Peyer's patch (tissue), 4 donors: ENCODE measurements around the gene GINS1. TPM values are rescaled to one million over a fixed set of nuclear protein-coding genes. Genes with fewer than 3 reads are reported as not detected.

ENCODE experiments used
- DNase-seq, 3 donors: peaks; one replicate each; pipeline ENCODE4 v3.0.0-alpha.2; 2017 to 2019
- H3K27ac ChIP-seq, 4 donors: fragments of 200-600 bp; sonication (generic); one replicate each; pipeline ENCODE4 v1.5.1; 2016 to 2019
- H3K27me3 ChIP-seq, 2 donors: fragments of 200-600 bp; sonication (generic); one replicate each; pipeline ENCODE4 v1.5.1; 2019
- H3K36me3 ChIP-seq, 3 donors: fragments of 200-600 bp; sonication (generic); one replicate each; pipeline ENCODE4 v1.5.1; 2016 to 2019
- H3K4me1 ChIP-seq, 4 donors: fragments of 200-600 bp; sonication (generic); one replicate each; pipeline ENCODE4 v1.5.1; 2016 to 2019
- H3K4me3 ChIP-seq, 4 donors: fragments of 200-600 bp; sonication (generic); 1 replicate in 3 of 4; 2 replicates in 1 of 4; pipeline ENCODE4 v1.5.1; 2016 to 2019; ENCODE audit warnings: mild to moderate bottlenecking in 1 of 4
- H3K9me3 ChIP-seq, 4 donors: fragments of 200-600 bp; sonication (generic); one replicate each; pipeline ENCODE4 v1.5.1; 2016 to 2019; ENCODE audit warnings: mild to moderate bottlenecking in 1 of 4
- CTCF ChIP-seq, 6 experiments: fragments of 450-650 bp in 4 of 6; fragments of 200-600 bp in 2 of 6; sonication (generic) in 1 of 6; IDR thresholded peaks; one replicate each; pipeline ENCODE4 v1.5.1; 2017 to 2019; ENCODE audit warnings: antibody characterized with exemption in 6 of 6, mild to moderate bottlenecking in 3 of 6, moderate library complexity in 1 of 6
- POLR2A ChIP-seq, 2 donors: fragments of 450-650 bp; IDR thresholded peaks; one replicate each; pipeline ENCODE4 v1.5.1; 2017; ENCODE audit warnings: antibody characterized with exemption in 2 of 2, mild to moderate bottlenecking in 2 of 2, moderate library complexity in 2 of 2
- total RNA-seq, 4 donors: library from RNA; depleted of rRNA; stranded (reverse); fragments of >200 nt; gene quantifications; one replicate each; pipeline ENCODE4 v1.1.0, GENCODE V29; 2016

Gene GINS1
- total RNA-seq, 4 donors from 2014 or later, result 0.53 to 14.0 (median 1.4) TPM

- Histone ChIP-seq H3K9me3 (no peaks in the 10 kb centered on the region), H3K27me3 (no peaks in the 10 kb centered on the region), H3K4me3 (no peak overlapping the region), H3K27ac (no peak overlapping the region), H3K4me1 (peaks cover 0 to 11% (median 0%) of the 10 kb centered on the region in 4 donors), H3K36me3 (no peaks in the 10 kb centered on the region)
- TF ChIP-seq POLR2A (IDR thresholded peaks at IDR 0.05) (no peak), CTCF (IDR thresholded peaks at IDR 0.05) (no peak)
- no peak for DNase-seq
Measured at GRCh38 chr20:25394276-25394675, 13.2 kb upstream of the GINS1 start.

GRCh38 chr20:25394996-25395395, 12.5 kb upstream of the GINS1 start:
- Histone ChIP-seq H3K27me3 (no peaks in the 10 kb centered on the region), H3K4me1 (peaks cover 0 to 11% (median 0%) of the 10 kb centered on the region in 4 donors), H3K4me3 (no peak overlapping the region), H3K36me3 (no peaks in the 10 kb centered on the region), H3K9me3 (no peaks in the 10 kb centered on the region), H3K27ac (no peak overlapping the region)
- TF ChIP-seq POLR2A (IDR thresholded peaks at IDR 0.05), result no peak
- no peak for TF ChIP-seq CTCF (IDR thresholded peaks at IDR 0.05)
- no peak for DNase-seq

GRCh38 chr20:25397096-25397495, 10.4 kb upstream of the GINS1 start:
- Histone ChIP-seq H3K27me3 (no peaks in the 10 kb centered on the region), H3K9me3 (peaks cover 0 to 6% (median 0%) of the 10 kb centered on the region in 4 donors), H3K4me3 (peak overlapping the region in 1 of 4 donors; percentile 19), H3K4me1 (peaks cover 0 to 11% (median 0%) of the 10 kb centered on the region in 4 donors), H3K36me3 (no peaks in the 10 kb centered on the region), H3K27ac (peak overlapping the region in 3 of 4 donors; percentile 1 to 77 (median 61))
- DNase-seq, result no peak
- TF ChIP-seq POLR2A (IDR thresholded peaks at IDR 0.05) (no peak), CTCF (IDR thresholded peaks at IDR 0.05) (no peak)

GRCh38 chr20:25397821-25398220, 9.7 kb upstream of the GINS1 start:
- peak overlapping the region in 3 of 4 donors; percentile 1 to 77 (median 61) for H3K27ac ChIP-seq
- TF ChIP-seq CTCF (IDR thresholded peaks at IDR 0.05) (no peak), POLR2A (IDR thresholded peaks at IDR 0.05) (no peak)
- peak in 1 of 3 donors; percentile 51 for DNase-seq
- no peaks in the 10 kb centered on the region for H3K27me3 ChIP-seq
- H3K4me3 ChIP-seq, result peak overlapping the region in 1 of 4 donors; percentile 19
- H3K9me3 ChIP-seq, result peaks cover 0 to 12% (median 2%) of the 10 kb centered on the region in 4 donors
- no peaks in the 10 kb centered on the region for H3K36me3 ChIP-seq
- peaks cover 0 to 11% (median 0%) of the 10 kb centered on the region in 4 donors for H3K4me1 ChIP-seq

- Histone ChIP-seq H3K4me3 (no peak overlapping the region), H3K4me1 (peaks cover 0 to 11% (median 0%) of the 10 kb centered on the region in 4 donors), H3K27me3 (no peaks in the 10 kb centered on the region), H3K9me3 (peaks cover 0 to 19% (median 2%) of the 10 kb centered on the region in 4 donors), H3K36me3 (no peaks in the 10 kb centered on the region), H3K27ac (peak overlapping the region in 2 of 4 donors; percentile 61 to 77)
- no peak for TF ChIP-seq CTCF (IDR thresholded peaks at IDR 0.05)
- no peak for DNase-seq
Measured at GRCh38 chr20:25398376-25399036, 9.0 kb upstream of the GINS1 start.
